Prostate gland (tissue), 2 donors: ENCODE data around the gene CYP46A1. TPM values are rescaled to one million over a fixed set of nuclear protein-coding genes. Genes with fewer than 3 reads are reported as not detected.

Experiments
- DNase-seq: peaks from one replicate; pipeline ENCODE4 v3.0.0-alpha.2; 2019; ENCODE audit warnings: low spot score
- H3K27ac ChIP-seq, 2 donors: fragments of 200-600 bp; sonication (generic); 2 replicates each; pipeline ENCODE4 v1.5.1; 2017 to 2019
- H3K27me3 ChIP-seq: fragments of 200-600 bp; sonication (generic); replicated peaks from 2 replicates; pipeline ENCODE4 v1.5.1; 2019; ENCODE audit not compliant: insufficient read depth
- H3K36me3 ChIP-seq, 2 donors: fragments of 200-600 bp; sonication (generic); 1 replicate in 1 of 2; 2 replicates in 1 of 2; pipeline versions ENCODE4 v1.5.1 to v1.8.1; 2017 to 2019
- H3K4me1 ChIP-seq: fragments of 200-600 bp; sonication (generic); replicated peaks from 2 replicates; pipeline ENCODE4 v1.5.1; 2019
- H3K4me3 ChIP-seq, 2 donors: fragments of 200-600 bp; sonication (generic); 2 replicates each; pipeline ENCODE4 v1.5.1; 2017 to 2019
- H3K9me3 ChIP-seq: fragments of 200-600 bp; sonication (generic); 2 replicates; pipeline ENCODE4 v1.5.1; 2017
- CTCF ChIP-seq, 4 experiments: fragments of 200-600 bp in 2 of 4; fragments of 450-650 bp in 2 of 4; sonication (generic) in 2 of 4; IDR thresholded peaks; 1 replicate in 3 of 4; 2 replicates in 1 of 4; pipeline ENCODE4 v1.5.1; 2016 to 2019; ENCODE audit warnings: antibody characterized with exemption in 4 of 4, mild to moderate bottlenecking in 2 of 4, moderate library complexity in 2 of 4
- POLR2A ChIP-seq: fragments of 450-650 bp; IDR thresholded peaks from one replicate; pipeline ENCODE4 v1.6.1; 2016; ENCODE audit warnings: antibody characterized with exemption, mild to moderate bottlenecking
- POLR2AphosphoS5 ChIP-seq: sonication (generic); formaldehyde crosslinking; IDR thresholded peaks from one replicate; pipeline ENCODE4 v1.6.1; 2017; ENCODE audit warnings: antibody characterized with exemption
- WGBS: methylation state at CpG from one replicate; pipeline ENCODE4 v1.1.5; 2018; 5-methylcytosine and 5-hydroxymethylcytosine counted together
- intact Hi-C: fragments of 100-400 bp; cut with DNase I; formaldehyde crosslinking; loops from one replicate; pipeline ENCODE4 v1.14.2; 2022
- total RNA-seq, 2 donors: library from RNA; depleted of rRNA; stranded (reverse); fragments of >200 nt; gene quantifications; one replicate each; pipeline ENCODE4 v1.1.0, GENCODE V29; 2016

CYP46A1 gene
- total RNA-seq, 2 donors from 2014 or later = 0.46 to 6.5 TPM

- H3K9me3 ChIP-seq = no peaks in the 10 kb centered on the region
- 92% methylated on average over 25 of the region's 25 CpGs for WGBS
- no peak overlapping the region for H3K4me3 ChIP-seq
- no peaks in the 10 kb centered on the region for H3K36me3 ChIP-seq
- TF ChIP-seq POLR2AphosphoS5 = no peak
- TF ChIP-seq CTCF (IDR thresholded peaks at IDR 0.05) = no peak
- TF ChIP-seq POLR2A = no peak
- intact Hi-C loops = no loop called here
- no peak for DNase-seq
- H3K4me1 ChIP-seq = peaks cover 3% of the 10 kb centered on the region
- no peak overlapping the region for H3K27ac ChIP-seq
- H3K27me3 ChIP-seq = no peaks in the 10 kb centered on the region
Measured at GRCh38 chr14:99742509-99743487, 58.7 kb downstream of the CYP46A1 start.

- no peak overlapping the region for H3K27ac ChIP-seq
- intact Hi-C loops = no loop called here
- 47% methylated on average over 11 of the region's 11 CpGs for WGBS
- no peaks in the 10 kb centered on the region for H3K27me3 ChIP-seq
- DNase-seq = no peak
- no peaks in the 10 kb centered on the region for H3K9me3 ChIP-seq
- no peaks in the 10 kb centered on the region for H3K36me3 ChIP-seq
- no peak for TF ChIP-seq CTCF (IDR thresholded peaks at IDR 0.05)
- TF ChIP-seq POLR2AphosphoS5 = no peak
- no peak for TF ChIP-seq POLR2A
- H3K4me3 ChIP-seq = no peak overlapping the region
- H3K4me1 ChIP-seq = peaks cover 3% of the 10 kb centered on the region
Measured at GRCh38 chr14:99744199-99744872, 60.2 kb downstream of the CYP46A1 start.

GRCh38 chr14:99744873-99745224 is 60.8 kb downstream of the CYP46A1 start:
- intact Hi-C loops = no loop called here
- Histone ChIP-seq H3K9me3 (no peaks in the 10 kb centered on the region), H3K27ac (no peak overlapping the region), H3K27me3 (no peaks in the 10 kb centered on the region), H3K36me3 (no peaks in the 10 kb centered on the region), H3K4me3 (no peak overlapping the region), H3K4me1 (peaks cover 3% of the 10 kb centered on the region)
- WGBS = 70% methylated on average over 7 of the region's 7 CpGs
- TF ChIP-seq CTCF (IDR thresholded peaks at IDR 0.05) (no peak), POLR2A (no peak), POLR2AphosphoS5 (no peak)
- DNase-seq = no peak

- 39% methylated on average over 10 of the region's 10 CpGs for WGBS
- peaks cover 3% of the 10 kb centered on the region for H3K4me1 ChIP-seq
- no peaks in the 10 kb centered on the region for H3K36me3 ChIP-seq
Measured at GRCh38 chr14:99745307-99745951, 61.3 kb downstream of the CYP46A1 start.

More at GRCh38 chr14:99745307-99745951, 61.3 kb downstream of the CYP46A1 start:
- H3K4me3 ChIP-seq = no peak overlapping the region
- no peaks in the 10 kb centered on the region for H3K27me3 ChIP-seq
- intact Hi-C loops = no loop called here
- no peak overlapping the region for H3K27ac ChIP-seq
- DNase-seq = no peak
- H3K9me3 ChIP-seq = no peaks in the 10 kb centered on the region
- TF ChIP-seq POLR2AphosphoS5 (no peak), CTCF (IDR thresholded peaks at IDR 0.05) (no peak), POLR2A (no peak)
